HK-2 (cell line): Measurements from ENCODE around the gene GJA3.

Source experiments
- DNase-seq: peaks from one replicate; pipeline ENCODE4 v3.0.0-alpha.2; 2018; ENCODE audit not compliant: unreplicated experiment

The GJA3 gene

DNA sequence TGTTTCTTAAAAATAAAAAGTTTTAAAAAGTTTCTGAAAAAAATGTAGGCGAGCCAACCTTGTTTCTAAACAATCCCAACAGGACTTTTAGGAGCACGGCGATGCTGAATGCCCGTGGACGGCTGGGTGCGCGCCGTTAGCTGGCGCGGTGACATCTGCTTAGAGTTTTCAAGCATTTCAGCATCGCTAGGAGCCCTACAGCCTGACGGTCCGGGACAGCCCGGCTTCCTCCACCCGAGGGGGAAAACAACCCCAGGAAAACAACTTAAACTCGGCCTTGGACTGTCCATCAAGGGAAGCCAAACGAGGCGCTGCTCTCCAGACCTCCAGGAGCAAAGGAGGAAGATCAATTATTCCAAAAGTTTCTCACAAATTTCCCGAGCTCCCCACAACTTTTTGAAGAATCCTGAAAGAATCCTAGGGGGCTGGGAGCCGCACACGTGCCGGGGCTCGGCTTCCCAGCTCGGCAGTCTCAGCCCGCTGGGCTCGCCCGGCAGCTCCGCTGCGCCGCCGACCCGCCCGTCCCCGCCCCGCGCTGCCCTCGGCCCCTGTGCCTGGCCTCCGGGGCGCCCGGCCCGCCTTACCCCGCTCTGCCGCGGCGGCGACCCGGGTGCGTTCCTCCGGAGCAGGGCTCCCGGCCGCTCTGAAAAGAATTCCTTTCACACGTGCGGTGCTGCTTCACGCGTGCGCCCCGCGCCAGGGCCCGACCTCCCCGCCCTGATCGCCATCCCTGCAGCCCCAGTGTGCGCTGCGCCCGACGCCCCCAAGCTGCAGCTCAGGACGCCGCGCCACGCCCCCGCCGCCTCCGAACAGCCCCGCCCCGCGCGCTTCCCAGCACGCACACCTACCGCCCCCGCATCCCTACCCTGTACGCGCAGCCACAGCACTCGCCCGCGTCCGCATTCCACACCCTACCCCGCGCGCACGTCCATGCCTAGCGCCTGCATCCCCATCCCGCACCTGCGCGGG is at the start of gene GJA3:
Gene GJA3, minus strand, starts transcription at position 747 of the 969 bp plus-strand sequence. CDS start 17,764 bp downstream, outside the sequence.
- DNase-seq = peak; percentile 42

GRCh38 chr13:20209948-20210347 is 49.1 kb upstream of the GJA3 start:
- no peak for DNase-seq

DNA sequence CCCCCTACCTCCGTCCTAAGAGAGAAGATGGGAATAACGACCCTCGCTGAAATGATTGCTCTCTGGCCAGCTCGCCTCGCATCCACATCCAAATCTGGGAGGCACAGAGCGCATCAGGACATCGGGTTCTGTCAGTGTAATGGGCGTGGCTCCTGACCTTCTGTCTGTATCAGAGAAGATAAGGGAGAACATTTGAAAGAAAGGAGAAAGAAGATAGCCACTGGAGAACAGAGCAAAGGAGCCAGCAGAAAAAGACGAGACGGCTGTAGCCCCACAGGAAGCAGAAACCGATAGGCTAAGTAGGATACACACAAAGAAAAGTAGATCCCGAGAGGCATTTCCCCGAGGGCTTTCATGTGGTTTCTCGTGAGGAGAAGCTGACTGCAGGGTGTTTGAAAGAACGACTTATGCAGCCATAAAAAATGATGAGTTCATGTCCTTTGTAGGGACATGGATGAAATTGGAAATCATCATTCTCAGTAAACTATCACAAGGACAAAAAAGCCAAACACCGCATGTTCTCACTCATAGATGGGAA is 45.9 kb upstream of the GJA3 start:
- DNase-seq = no peak

DNA sequence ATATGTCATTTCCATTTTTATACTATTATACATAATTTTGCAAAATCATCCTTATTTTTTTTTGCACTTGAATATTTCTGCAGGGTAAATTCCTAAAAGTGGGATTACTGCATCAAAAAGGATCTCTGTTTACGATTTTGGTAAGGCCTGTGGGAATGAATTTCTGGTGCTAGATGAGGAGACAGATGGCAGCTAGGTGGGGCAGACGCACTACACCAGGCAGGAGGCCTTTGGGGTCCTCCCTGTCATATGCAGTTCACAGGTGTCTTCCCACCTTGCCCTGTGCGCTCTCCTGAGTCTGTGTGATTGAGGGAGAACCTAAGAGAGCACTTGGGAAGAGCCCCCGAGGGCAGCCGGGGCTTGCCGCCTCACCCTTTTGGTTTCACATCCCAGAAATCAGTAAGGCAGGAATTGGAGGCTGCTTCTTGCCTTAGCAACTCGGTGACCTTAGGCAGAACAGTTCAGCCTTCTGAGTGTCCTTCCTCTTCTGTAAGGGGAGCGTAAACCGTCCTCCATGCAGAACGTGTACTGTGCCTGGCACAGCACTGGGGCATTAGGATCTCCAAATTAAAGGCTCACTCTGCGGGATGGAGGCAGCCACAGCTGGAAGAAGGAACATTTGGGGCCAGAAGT is 45.3 kb upstream of the GJA3 start:
- no peak for DNase-seq

DNA sequence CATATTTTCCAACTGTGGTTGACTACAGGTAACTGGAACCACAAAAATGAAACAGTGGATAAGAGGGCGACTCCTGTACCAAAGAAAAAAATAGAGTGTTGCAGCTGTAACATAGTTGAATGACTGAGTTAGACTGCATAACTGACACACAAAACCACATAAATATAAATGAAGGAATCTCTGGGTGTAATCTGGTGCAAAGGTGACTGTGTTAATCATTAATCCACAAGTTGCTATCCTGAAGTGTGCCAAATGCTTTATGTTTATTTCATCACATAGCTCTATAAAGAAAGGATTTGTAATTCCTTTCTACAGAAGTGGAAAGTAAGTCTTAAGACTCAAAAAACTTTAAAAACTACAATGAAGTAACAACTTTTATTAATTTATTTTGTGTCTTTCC is 37.9 kb upstream of the GJA3 start:
- DNase-seq = no peak

DNA sequence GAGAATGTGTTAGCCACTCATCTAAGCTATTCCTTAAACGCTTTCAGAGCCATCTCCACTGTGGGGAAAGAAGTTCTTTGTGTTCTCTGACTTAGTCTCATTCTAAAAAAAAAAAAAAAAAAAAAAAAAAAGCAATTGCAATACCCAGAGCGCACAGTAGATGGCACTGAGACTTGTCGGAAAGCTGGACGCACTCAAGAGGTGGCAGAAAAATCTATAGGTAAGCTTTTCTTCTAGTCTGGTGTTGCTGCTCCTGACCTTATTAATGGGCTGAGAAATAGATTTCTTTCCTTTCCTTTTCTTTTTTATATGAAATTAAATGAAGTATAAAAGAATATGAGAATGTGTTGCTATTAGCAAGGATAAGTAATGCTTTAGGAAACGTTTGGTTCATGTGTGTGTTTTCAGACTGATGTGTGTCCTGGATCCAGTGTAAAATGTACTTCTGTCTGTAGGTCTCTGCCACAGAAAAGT is 36.5 kb upstream of the GJA3 start:
- DNase-seq = no peak

DNA sequence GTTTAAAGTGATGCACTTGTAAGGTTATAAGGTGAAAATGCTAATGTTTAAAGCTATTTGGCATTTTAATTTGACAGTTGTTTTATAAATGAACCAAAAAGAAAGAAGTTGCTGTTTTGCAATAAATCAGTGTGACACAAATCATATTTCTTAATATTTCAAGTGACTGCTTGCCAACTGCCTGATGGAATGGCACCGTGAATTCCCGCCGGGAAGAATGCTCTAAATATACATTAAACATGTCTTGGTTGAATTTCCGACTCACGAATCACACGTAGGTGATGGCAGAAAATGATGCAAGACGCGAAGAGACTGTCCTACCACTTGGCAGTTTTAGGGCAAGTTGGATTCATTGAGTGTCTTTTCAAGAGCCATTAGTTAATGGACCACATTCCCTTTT is 34.9 kb upstream of the GJA3 start:
- DNase-seq = no peak

DNA sequence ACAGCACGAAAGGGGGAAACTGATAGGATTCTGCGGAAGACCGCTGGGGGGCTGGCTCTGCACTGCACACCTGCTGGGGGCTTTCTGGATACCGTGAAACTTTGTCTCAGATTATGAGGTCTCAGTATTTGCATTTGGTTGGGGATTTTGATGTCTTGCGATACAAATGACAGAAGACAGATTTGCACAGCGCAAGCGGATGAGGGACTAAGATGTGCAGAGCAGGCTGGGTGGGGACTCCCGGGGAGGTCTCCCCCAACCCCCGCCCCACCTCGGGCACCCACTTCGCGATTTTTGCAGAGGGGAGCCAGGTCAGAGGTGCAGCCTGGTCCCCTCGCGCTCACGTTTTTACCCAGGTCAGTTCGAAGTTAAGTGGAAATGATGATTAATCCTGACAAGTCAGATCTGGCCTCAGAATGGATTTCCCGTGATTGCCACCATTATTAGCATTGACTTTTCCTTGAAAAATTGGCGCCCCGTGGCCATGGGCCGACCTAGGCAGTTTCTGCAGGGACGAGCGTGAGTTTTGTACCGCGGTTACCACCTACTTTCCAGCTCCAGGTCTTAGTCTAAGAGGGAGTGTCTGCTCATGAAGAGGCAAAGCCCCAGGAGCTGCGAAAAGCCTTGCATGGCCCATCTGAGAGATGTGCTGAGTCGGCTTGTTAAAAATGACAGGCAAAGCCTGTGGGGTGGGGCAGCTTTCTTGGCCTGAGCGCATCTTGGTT is 33.2 kb upstream of the GJA3 start:
- no peak for DNase-seq

- DNase-seq = no peak
These were observed 32.5 kb upstream of the GJA3 start for GRCh38 chr13:20193162-20193906.

DNA sequence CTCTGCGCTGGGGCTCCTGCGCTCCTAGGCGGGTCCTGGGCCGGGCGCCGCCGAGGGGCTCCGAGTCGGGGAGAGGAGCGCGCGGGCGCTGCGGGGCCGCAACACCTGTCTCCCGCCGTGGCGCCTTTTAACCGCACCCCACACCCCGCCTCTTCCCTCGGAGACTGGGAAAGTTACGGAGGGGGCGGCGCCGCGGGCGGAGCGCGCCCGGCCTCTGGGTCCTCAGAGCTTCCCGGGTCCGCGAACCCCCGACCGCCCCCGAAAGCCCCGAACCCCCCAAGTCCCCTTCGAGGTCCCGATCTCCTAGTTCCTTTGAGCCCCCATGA is 31.9 kb upstream of the GJA3 start, which contains the start of gene GJB2:
Gene GJB2, minus strand, starts transcription at position 103 of the 326 bp plus-strand sequence. CDS start 3,357 bp downstream, outside the sequence.
- no peak for DNase-seq

- peak; percentile 26 for DNase-seq
These were observed 31.4 kb upstream of the GJA3 start for GRCh38 chr13:20192158-20192835.

GRCh38 chr13:20191311-20192157 is 30.7 kb upstream of the GJA3 start:
- peak; percentile 47 for DNase-seq

GRCh38 chr13:20190481-20191310 is 29.8 kb upstream of the GJA3 start:
- DNase-seq = peak; percentile 44

- no peak for DNase-seq
These were observed 29.2 kb upstream of the GJA3 start for GRCh38 chr13:20190076-20190475.

- no peak for DNase-seq
These were observed 28.1 kb upstream of the GJA3 start for GRCh38 chr13:20188667-20189553.

DNA sequence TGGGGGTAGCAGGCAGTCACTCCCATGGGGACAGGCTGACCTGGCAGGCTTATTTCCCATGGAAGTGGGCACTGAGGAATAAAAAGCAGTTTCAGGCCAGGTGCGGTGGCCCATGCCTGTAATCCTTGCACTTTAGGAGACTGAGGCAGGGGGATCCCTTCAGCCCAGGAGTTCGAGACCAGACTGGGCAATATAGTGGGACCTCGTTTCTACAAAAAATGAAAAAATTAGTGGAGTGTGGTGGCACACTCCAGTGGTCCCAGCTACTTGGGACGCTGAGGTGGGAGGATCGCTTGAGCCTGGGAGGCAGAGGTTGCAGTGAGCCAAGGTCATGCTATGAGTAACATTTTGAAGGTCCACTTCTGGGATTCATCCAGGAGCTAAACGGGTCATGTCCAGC is 25.9 kb upstream of the GJA3 start:
- no peak for DNase-seq

DNA sequence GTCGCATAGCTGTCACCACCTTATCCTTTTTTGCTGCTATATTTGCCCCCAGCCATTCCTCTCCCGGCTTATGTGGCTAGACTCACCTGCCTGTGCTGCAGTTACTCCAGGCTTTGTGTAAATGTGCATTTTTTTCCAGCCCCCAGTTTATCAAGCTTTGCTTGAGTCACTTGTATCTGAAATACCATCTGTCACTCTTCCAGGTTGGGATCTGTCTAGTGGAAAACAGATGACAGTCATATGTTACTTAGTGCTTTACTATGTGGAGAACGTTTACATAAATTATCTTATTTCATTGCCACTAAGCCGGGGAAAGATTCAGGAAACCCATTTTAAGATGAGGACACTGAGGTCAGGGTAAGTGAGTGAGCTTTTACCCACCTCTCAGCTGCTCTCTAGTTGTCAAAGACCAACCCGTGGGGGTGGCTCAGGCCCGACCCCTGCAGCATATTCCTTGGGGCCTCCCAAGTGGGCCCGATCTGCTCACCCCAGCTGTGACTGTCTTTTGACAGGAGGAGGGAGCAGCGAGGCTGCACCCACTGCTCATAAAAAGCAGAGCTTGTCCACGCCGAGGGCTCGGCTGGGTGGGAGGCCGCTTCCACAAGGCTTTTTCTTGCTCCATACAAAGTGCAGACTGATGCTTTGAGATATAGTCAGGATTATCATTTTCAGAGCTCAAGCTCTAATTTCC is 24.7 kb upstream of the GJA3 start:
- no peak for DNase-seq
